Suppressor macrophage (primary cell): ENCODE results near the gene RANBP10.

Experiments used
- DNase-seq, 4 experiments: peaks; one replicate each; pipeline ENCODE4 v3.0.0-alpha.2; 2020 to 2022

Gene RANBP10

GRCh38 chr16:67741118-67741517 is 65.2 kb downstream of the RANBP10 start:
- DNase-seq = no peak

DNA sequence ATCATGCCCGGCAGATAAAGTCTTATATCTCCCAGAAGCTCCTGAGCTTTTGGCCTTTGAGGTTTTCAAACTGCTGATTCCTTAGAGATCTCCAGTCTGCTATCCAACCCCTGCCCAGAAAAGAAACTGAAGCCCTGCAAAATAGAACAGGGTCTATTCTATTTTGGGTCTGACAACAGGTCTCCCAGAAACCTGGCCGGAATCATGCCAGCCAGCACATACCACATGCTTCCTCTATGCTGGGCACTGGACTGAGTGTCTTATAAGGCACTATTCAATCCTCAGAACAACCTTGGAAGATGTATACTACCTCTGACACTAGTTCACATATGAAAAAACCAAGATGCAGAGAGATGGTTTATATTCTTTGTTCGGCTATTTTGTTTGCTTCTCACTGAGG is 66.0 kb downstream of the RANBP10 start:
- no peak for DNase-seq

- DNase-seq = no peak
These were observed 69.5 kb downstream of the RANBP10 start for GRCh38 chr16:67736858-67737257.

DNA sequence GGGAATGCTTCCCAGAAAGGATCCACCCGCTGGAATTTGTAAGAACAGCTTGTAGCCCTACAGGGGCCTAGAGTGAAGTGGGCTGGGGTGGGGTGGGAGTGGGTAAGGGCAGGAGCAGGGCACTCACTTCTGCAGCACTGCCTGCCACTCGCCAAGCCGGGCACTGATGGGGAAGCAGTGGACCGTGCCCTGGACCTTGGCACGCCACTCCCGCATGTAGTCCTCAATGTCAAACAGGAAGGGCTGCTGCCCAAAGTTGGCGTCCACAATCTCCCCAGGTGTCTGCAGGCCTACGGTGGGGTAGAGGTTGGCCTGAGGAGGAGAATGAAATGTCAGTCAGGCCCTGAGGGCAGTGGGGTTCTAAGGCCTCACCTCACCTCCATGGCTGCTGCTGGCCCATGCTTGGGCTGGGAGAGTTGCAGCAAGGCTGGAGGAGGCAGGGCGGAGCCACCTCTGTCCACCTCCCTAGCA is 71.6 kb downstream of the RANBP10 start:
- no peak for DNase-seq

DNA sequence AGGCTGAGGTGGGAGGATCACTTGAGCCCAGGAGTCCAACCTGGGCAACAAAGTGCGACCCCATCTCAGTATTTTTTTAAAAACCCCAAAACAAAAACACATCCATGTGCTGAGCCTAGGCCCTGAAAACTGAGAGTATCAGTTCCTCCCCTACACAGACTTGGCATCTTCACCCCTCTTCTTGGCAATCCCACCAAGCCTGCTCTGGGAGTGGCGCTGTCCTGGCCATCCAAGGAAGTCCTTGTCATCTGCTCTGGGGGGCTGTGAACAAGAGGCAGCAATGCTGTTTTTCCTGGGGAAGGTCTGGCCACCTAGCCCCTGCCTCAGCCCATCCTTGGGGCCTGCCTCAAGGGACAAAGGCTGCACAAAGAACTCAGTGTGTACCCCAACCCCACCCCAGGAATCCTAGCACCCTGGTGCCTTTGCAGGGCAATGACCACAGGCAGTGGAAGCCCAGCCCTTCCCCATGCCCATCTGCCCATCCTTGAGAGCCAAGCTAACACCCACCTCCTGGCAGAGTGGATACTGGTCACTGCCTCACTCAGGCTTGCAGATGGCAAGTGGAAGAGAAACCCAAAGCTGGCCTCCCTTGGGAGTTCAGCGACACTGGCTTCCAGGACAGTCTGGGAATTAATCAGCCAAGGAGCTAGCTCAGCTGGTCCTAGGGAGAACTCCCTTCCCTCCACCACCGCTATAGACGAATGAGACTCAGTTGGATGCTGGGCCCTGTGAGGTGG is 72.5 kb downstream of the RANBP10 start:
- no peak for DNase-seq

GRCh38 chr16:67731753-67732095 is 74.6 kb downstream of the RANBP10 start:
- DNase-seq = no peak

GRCh38 chr16:67731071-67731752 is 75.1 kb downstream of the RANBP10 start:
- DNase-seq = no peak

- no peak for DNase-seq
These were observed 76.0 kb downstream of the RANBP10 start for GRCh38 chr16:67730326-67730725.

DNA sequence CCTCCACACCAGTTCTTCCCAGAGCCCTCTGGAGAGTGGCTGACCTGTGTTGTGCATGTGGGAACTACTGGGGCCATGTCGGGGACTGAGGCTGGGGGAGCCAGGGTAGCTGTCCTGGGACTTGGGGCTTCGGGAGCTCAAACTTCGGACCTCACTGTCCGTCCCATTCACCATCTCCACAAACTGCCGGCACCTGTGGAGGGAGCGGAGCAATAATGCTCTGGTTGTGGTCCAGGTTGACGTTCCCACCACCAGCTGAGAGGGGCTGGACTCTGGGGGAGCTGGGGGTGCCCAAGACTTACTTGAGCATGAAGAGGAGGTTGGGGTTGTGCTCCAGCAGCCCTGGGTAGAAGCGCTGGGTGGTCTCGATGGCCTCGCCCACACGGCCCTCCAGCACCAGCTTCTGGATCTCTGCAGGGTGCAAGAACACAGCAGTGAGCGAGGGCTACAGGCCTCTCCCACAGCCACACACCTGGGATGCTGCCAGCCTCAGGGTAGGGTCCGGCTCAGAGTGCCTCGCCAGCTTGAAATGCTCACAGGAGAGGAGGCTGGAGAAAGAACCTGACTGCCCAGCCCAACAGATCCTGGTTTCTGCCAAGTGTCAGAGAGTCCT is 76.6 kb downstream of the RANBP10 start:
- DNase-seq = no peak

DNA sequence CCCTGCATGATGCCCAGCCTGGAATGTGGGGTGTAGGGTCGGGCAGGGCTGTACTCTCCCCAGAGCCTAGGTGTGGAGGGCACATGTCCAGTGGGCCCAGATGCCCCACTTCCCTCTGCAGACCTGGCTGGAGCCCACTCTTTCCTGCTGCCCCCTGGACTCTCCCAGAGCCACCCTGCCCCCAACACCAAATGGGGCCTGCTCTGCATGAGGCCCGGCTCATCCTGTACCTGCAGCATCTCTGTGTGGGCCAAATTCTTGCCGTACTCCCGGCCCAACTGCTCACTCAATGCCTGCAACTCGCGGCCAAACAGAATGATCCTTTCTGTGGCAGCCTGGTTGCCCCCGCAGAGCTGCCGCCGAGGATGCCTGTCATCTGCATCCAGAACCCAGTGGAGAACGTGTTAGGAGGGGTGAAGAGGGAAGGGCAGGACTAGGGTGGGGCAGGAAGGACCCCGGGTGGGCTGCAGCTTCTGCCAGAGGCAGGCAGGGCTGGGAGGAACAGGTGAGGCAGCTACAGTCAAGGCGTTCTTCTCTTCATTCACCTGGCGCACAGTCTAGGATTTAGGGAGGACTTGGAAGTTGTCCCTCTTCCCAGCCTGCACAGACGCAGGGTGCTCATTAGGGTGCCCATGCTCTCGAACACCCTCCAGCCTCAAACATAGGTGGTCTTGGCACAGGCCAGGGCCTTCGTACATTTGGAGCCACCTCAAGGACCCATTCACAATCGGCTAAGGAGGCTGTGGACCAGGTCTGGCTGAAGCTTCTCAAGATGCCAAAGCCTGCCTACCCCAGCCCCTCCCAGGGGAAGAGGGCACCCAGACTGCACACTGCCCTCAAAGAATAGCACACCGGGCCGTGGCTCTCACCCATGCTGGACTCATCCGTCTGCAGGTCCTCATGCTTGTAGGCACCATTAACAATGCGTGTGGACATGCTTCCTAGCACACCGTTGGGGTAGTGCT is 78.6 kb downstream of the RANBP10 start:
- DNase-seq = no peak

- DNase-seq = no peak
These were observed 80.0 kb downstream of the RANBP10 start for GRCh38 chr16:67726106-67727034.

DNA sequence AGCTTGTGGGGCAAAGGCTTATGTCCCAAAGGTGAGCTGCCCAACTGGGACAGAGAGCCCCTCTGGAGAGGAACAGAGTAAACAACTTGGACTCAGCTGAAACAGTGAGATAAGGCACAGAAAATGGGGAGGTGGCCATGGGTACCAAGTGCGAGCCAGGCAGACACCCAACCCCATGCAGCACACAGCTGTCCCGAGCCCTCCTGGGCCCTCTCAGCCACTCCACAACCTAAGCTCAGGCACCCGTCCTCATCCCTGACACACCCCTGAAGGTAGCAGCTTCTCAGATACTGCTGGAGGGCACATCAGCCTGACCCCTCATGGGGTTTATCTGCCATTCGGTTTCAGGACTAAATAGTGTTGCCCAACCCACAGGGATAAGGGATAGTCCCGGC is 82.5 kb downstream of the RANBP10 start:
- no peak for DNase-seq

- DNase-seq = no peak
These were observed 83.0 kb downstream of the RANBP10 start for GRCh38 chr16:67723151-67723910.

GRCh38 chr16:67720236-67720635 is 86.1 kb downstream of the RANBP10 start:
- DNase-seq = peak in 1 of 4 experiments; percentile 9

DNA sequence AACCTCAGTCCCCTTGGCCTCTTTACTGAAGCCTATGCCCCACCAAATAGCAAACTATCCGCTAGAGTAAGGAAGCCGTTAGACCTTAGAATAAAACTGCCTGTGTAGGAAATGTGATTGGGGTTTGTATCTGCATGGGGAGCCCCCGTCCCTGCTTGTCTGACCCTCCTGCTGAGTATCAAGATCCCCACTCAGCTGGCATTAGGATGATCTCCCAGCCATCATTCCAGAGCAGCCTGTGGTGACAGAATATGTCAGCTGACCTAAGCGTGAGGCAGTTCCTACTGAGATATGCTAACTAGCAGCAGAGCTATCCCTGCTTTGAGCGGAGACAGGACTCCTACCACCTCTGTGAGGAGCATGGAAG is 86.6 kb downstream of the RANBP10 start:
- peak; percentile 55 to 80 (median 72) for DNase-seq

GRCh38 chr16:67719048-67719777 is 87.1 kb downstream of the RANBP10 start, which contains the start of gene GFOD2:
TSS of gene GFOD2 (minus strand) at chr16:67719316. CDS start at chr16:67685715, 33,601 bp downstream.
- DNase-seq = peak; percentile 98 to 99 (median 99)

DNA sequence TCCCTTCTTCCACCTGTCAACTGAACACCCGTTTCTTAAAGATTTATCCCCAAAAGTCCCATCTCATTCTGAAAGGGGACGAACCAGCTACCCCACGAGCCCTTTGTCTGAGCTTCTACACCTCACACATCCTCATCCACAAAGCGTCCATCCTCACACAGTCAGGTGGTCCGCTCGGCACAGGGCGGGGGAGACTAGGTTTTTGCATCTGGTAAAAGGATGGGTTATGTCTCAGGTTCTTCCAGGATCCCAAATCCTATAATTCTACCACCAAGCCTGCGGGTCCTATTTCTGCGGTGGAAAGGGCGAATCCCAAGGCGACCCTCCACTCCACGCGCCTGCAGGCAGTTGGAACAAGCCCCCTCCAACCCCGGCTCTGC is 87.7 kb downstream of the RANBP10 start:
- DNase-seq = peak in 1 of 4 experiments; percentile 13

- DNase-seq = no peak
These were observed 90.3 kb downstream of the RANBP10 start for GRCh38 chr16:67716097-67716496.

DNA sequence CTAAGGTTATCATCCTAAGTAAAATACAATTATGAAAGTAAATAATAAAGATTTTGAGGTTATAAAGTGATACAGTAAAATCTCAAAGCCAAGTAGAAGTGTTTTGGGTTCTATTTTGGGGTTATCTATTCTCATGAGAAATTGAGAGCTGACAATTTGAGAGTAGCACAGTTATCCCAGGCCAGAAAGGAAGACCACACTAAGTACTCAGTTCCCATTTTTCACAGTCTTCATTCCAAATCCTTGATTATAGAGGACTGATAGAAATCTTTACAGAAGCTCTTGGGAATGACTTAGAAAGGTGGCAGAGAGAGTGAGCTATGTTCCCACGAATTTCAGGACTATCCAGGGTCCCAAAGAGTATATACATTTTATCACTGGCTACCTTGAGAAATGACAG is 91.8 kb downstream of the RANBP10 start:
- DNase-seq = no peak
